Stimulated activated CD4-positive, alpha-beta T cell treated with anti-CD3 and anti-CD28 coated beads, Interleukin-1b, Interleukin-23, amount 100 ng/mL, for 4 hours (primary cell): ENCODE data around the gene HSPB7.
A peak's percentile ranks its signal among the peaks of the same experiment; 100 is the strongest.
"Not testable (repeated sequence)": the region's sequence is repeated elsewhere in the genome, so short reads cannot be mapped to it uniquely, and the experiment has no call there.

Experiments used
- DNase-seq, 2 donors: peaks; one replicate each; pipeline ENCODE4 v3.0.0-alpha.2; 2020; ENCODE audit warnings: low read depth in 2 of 2

HSPB7 gene

DNA sequence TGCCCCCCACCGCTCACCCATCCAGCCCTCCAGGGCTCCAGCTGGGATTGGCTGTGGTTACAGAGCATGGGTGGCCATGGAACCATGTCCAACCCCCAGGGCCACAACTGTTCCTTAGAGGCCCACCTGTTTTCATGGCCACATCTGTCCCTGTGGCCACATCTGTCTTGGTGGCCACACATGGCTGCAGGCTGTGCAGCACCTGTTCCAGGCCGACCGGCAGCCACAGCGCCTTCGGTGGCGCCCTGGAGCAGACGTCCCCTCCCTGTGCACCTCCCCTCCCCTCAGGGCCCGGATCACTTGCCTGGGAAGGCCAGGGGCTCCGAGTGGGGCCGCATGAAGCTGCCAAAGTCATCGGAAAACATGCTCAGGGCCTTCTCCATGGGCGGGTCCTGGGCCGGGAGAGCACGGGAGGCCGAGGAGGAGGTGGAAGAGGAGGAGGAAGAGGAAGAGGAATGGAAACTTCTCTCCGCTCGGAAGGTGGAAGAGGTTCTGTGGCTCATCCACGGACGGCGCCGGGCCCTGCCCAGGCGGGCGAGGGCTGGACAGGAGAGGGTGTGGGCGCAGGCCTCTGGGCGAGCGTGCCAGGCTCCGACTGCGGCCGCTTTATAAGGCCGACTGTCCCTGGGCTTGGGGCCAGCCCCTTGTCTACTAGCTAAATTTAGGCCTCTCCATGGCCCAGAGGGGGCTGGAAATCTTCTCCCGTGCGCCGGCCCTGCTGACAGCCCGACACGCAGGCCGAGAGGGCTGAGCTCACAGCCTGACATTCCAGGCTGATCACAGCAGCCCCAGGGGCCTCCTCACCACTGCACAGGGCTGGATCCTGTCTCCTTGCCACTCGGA lies at the start of gene HSPB7:
Gene HSPB7, minus strand, starts transcription at position 583 of the 843 bp plus-strand sequence. Its CDS starts 80 bp downstream, at position 503.
- DNase-seq = no peak

DNA sequence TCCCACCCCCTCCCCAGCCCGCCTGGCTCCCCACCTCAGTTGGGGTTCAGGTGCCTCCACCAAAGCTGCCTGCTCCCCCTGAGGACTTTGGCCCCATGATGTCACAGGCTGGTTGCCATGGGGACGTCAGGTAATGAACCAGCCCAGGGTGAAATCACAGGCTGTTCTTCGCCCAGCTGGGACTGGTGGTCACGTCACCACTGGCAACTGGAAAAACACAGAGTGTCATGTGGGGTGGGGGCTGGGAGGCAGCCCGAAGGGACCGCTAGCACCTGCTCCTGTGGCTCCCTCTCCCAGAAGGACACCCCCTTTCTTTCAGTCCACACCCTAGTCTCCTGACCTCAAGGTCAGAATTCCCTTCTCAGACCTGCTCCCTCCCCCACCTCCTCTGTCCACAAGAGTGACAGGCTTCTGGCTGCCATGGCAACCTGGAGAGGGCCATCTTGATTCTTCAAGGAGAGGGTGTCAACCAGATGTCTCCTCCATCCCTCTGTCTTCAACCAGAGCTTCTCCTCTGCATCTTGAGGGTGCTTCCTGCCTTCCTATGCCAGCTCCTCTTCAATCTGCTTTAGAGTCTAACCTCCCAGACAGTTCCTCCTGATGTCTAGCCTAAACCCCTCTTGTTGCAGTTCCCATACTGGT lies 49.4 kb upstream of the HSPB7 start:
- no peak for DNase-seq

DNA sequence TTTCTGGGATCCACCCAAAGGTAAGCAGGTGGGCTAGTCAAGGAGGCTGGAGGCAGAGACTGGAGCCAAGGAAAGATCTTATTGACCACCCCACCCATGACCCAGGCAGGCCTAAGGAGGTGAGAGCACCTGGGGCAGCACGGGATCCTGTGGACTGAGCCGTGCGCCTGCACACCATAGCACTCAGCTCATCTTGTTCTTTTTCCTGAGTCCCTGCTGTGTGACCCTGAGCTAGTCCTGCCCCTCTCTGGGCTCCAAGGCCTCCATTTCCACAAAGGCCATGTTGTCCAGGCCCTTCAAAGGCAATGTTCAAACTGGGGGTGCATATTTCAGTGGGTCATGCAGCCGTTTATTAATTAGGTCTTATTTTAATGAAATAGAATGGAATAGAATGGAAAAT lies 48.4 kb upstream of the HSPB7 start:
- DNase-seq = no peak

DNA sequence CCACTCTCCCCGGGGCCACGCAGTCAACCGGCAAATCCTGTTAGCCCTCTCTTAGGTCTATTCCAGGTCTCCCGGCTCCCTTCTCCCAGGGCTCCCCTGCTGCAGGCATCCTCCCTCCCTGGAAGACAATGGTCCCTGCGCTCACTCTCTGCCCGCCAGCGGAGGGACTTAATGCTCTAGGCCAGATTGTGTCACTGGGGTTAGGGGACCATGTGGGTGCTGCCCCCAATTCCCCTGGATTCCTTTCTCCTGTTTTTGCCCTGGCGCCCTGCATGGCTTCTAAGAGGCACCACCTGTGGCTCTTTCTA lies 47.4 kb upstream of the HSPB7 start:
- DNase-seq = no peak

DNA sequence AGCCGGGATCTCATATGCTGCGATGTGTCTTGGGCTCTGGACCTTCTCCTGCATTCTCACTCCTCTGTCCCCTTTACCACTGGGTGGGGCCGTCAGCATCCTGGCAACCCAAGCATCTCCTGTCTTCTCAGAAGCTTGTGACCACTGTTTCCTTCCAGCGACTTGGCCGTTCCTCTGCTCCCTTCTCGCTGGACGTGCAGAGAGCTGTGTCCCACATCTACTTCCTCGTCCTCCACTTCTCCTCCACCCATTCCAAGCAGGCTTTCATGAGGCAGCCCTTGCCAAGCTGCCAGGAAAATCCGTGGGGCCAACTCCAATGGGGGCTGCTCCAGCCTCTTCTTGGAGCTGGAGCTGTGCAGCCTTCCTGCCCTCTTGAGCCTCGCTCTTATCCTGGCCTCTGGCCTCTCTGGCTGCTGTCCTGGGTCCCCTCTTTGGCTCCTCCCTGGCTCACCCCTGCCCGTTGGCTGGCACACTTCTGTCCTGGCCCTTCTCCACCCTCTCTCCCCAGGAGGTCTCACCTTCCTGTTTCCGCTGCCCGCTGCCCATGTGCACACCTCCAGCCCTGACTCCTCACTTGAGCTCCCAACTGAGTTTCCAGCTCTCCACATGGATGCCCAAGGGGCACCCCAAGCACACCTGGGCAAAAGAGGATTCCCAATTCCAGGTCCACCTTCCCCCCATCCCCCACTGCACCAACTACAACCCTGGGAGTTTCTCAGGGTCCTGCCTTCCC lies 46.9 kb upstream of the HSPB7 start:
- DNase-seq = no peak

DNA sequence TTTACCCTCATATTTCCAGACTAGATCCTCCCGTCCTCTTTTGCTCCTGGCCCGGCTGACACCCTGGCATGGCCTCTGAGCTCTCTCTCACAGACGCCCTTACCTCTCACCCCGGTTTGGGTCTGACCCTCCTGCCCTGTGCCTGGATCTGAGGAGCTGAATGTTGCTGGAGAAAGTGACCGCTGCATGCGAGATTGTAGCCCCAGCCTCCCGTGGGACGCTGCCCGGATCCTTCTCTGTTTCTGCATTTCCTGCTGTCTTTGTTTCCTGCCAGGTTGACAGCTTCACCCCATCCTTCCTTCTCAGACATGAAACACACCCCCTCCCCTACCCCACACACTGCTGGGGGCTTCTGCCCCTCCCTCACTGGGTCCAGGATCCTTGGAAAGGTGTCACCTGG lies 46.1 kb upstream of the HSPB7 start:
- DNase-seq = no peak

DNA sequence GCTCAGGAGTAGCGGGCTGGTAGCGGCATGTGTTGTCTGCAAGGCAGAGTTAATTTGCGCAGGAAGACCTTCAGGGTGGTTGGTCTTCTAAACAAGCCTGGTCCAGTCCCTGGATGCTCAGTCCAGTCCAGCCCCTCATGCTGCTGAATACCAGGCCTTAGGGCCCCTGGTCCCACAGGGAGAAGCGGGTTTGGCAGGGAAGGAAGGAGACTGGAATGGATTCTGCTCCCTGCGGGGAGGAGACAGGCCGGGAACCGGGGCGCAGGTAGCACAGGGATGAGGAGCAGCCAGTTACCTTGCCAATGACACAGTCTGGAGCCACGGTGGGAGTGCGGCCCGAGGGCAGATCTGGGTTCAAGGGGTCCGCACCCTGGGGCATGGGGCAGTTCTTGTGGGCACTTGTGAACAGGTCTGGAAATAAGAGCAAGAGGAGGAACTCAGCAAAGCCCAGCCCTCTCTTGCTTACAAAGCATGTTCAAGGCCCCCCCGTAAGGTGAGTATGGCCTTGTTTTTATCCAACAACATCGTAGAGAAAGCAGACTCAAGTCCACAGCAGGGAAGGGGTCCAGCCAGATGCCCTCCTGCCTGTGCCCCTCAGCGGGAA lies 45.5 kb upstream of the HSPB7 start:
- DNase-seq = no peak

DNA sequence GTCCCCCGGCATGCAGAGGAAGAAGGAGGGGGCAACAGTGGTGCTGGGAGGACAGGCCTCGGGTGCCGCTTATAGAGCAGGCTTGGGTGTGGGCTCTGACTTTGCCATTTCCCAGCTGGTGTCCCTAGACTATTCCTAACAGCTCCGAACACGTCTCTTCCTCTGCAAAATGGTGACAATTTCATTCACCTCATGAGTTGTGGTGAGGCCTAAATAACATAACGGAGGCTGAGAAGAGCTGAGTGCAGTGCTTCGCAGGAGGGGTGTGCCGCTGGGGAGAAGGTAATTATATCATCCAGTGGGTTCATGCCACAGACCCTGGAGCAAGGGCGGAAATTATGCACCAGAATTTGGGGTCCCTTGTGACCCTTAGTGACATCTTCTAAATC lies 44.8 kb upstream of the HSPB7 start:
- DNase-seq = not testable (repeated sequence)

DNA sequence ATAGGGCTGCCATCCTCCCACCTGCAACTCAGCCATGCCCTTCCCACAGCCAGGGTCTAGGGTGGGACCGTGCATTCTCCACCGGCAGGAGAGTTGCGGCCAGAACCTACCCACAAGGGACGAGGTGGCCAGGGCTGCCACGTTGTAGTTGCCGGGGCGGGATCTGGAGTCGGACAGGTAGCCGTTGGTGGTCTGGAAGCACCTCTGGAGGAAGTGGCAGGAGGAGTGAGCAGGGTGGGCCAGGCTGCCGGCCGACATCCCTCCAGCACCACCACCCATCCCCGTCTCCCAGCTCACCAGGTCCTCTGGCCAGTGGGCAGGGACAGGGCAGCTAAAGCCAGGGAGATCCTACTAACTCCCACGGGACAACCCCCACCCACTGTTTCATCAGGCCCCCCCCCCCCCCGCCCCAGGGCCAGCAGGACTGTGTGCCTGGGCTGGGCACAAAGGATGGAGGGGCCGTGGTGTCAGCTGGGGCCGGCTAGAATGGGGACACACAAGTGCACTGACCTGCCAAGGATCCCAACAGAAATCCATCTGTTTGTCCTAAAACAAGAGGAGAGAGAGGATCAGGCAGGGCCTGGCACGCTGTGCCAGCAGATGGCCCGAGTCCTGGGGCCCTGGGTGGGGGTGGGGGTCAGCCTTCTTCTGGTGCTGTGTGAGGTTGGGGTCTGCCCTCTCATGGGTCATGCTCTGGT lies 44.3 kb upstream of the HSPB7 start:
- DNase-seq = not testable (repeated sequence)

DNA sequence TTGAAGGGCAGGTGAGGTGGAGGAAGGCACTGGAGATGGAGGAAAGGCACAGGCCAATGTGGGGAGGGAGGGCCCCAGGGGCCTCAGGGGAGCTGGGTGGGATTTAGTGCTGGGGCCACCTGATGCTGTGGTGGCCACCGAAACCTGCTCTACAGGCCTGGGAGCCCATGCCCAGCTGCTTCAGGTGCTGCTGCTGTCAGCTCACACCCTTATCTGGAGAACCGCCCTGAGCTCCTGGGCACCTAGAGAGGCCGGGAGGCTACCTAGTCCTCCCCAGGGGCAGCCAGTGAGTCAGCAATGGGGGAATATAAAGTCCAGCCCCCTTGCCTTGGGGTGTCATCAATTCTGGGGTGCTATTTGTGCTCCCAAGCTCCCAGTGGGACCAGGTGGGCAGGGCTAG lies 43.4 kb upstream of the HSPB7 start:
- DNase-seq = no peak

DNA sequence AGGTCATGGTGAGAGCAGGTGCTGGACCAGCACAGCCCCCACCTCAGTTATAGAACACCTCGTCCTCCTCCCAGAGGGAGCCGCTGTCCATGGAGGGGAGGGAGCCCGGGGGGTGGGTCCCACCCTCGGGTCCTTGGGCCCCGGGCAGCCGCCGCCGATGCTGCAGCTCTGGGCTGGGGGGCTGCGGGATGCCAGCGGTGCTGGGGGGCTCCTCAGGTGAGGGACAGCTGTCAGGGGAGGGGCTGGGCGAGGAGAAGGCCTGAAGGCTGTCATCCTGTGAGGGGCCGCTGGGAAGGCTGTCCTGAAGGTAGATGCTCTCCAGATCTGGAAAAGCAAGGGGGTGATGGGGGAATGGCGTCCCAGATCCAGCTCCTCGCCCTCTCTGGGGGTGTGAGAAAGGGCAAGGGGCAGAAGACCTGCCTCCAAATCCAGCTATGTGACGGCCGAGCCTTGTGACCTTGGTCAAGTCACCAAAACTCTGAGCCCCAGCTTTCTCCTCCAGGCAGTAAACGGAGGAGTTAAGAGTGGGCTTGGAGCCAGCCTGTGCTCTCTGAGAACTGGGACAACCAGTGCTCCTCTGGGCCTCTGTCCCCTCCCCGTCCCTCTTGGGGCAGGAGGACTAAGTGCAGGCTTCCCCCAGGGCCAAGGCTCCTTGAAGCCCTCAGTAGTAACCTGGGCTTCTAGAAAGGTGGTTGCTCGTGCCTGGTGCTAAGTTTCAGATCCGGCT lies 40.7 kb upstream of the HSPB7 start:
- not testable (repeated sequence) for DNase-seq

DNA sequence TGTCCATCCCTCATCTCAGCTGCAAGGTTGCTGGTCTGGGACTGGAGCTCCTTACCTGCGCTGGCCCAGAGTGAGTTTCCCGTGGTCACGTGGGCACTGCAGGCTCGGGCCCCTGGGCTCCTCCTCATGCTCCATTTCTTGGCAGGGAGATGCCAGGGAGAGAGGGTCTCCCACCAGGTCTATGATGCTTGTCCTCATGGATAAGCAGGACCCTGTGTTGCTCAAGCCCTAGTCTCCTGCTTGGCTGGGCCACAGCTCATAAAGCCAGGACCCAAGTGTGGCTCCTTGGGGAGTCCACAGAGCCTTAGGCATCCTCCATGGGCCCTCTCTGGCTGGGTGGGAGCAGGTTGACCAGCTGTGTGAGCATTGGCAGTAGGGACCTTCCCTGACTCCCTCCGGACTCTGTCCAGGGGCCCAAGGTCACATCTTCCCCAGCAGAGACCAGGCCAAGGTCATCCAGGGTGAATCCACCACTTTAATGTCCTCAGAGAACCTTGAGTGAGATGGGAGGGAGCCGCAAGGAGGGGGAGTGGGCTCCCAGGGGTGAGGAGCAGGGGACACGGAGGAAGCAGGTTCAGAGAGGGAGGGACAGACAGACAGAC lies 39.6 kb upstream of the HSPB7 start:
- DNase-seq = not testable (repeated sequence)

DNA sequence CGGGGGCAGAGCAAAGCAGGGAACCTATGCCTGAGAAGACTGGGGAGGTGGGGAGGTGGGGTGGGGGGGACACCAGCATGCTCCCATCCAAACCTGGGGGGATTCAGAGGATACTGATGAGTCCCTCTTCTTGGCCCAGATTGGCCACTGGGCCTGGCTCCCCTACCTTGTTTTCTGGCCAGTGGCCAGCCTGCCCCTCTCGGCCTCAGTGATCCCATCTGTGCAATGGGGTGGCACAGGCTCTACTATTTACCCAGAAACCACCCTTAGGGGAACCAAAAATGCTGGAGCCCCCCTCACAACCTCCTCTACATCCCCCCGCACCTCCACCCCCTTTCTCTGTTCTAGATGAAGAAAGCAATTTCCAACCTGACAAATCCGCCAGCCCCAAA lies 38.7 kb upstream of the HSPB7 start:
- DNase-seq = not testable (repeated sequence)

DNA sequence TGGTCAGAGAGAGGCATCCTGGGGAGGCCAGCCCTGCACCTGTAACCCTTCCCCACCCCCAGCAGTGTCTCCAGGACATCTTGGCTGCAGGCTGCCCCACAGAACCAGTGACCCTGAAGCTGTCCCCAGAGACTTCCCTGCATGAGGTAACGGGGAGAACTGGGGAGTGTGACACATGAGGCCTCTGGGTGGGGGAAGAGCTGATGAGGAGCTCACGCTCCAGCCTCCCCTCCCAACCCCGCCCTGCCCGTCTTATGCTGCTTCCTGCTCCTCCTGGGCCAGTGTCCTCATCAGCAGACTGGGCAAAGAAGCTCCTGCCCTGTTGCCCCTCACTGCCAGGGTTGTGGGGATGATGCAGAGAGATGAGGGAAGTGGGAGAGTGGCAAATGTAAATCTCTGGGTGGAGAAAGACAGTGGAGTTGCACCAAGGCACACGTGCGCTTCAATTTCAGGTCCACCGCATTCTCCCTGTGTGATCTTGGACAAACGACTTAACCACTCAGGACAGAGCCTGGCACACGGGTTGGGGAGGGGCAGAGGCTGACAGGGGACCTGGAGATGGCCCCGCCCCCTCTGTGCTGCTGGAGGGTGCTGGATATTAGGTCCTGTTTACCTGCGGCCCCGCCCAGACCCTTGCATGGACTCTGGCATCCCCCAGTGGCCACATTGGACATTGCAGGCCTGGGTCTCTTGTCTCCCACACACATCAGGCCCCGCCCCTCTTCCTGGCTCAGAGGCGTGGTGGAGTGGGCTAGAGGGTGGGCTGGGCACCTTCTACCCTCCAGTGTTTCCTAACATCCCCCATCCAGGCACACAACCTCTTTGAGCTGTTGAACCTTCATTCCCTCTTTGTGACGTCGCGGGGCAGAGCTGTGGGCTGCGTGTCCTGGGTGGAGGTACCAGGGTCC lies 38.0 kb upstream of the HSPB7 start:
- DNase-seq = peak; percentile 82 to 87

DNA sequence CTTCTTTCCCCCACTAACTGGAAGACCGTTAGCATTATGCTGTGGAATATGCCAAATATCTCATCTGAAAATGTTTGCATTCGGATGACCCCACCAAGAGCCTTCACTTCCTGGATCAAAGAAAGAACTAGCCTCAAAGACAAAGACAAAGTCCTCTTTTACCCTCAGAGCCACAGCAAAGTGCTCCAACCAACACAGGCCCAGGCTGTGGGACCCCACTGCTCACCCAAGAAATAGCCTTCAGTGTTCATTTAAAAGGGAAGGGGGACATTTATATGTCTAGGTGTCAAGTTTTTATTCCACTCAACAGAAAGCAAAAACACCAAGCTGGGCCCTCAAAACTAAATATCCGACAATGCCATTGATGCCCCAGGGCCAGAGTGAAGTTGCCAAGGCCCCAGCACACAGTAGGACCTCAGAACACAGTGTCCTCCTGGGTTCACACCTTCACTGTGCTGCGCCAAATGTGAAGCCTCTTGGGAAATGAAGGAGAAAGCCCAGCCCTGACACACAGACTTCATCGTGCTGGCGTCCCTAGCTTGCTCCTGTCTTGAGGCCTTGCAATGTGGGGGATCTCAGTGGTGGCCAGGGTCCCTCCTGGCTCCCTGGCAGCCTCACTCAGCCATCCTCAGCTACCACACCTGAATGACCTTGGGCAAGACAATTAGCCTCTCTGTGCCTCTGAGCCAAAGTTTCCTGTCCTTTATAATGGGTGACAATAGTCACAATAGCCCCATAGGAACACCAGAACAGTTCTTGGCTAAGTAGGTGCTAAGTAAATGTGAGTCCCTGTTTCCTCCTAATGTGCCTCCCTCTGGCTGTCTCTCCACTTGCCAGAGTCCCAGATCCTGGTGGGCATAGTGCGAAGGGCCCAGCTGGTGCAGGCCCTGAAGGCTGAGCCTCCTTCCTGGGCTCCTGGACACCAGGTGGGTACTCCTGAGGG lies 37.0 kb upstream of the HSPB7 start:
- DNase-seq = no peak

DNA sequence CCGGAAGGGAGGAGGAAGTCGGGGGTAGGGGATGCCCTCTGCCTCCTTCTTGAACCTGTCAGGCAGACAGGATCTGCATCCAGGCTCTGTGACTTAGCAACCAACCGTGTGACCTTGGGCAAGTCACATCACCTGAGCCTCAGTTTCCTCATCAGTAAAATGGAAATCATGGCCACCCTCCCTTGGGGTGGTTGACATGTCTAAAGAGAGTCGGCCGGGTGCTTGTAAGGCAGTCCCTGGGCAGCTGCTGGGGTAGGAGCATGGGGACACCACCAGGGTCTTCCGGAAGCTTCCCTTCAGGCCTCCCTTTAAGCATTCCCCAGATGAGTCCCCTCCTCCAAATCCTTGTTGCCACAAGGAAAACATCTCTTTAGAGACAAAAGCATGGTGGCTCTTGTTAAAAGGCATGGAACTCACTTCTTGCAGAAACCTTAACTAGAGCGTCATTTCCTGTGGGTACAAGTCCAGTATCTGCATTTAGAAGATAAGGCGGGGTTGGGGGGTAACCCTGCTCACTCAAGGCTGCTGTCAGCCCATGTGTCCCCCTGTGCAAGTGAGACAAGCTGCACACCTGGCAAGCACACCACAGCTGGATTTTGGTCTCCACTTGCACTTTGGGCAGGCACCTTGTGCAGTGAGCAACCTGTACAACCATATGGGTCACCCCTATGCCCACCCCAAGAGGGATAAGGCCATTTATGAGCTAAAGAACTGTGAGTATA lies 36.1 kb upstream of the HSPB7 start:
- no peak for DNase-seq

DNA sequence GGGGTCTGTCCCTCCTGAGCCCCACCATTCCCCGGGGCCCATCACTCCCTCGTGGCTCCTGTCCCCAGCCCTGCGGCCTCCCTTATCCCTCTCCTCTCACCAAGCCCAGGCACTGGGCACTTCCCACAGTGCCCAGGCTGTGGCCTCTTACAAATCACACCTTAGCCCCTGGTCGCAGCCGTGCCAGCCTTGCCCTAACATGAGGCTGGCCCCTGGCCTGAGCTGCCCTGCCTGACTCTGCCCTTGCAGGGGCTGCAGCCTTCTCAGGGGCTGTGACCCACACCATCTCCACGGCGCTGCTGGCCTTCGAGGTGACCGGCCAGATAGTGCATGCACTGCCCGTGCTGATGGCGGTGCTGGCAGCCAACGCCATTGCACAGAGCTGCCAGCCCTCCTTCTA lies 34.1 kb upstream of the HSPB7 start:
- not testable (repeated sequence) for DNase-seq

DNA sequence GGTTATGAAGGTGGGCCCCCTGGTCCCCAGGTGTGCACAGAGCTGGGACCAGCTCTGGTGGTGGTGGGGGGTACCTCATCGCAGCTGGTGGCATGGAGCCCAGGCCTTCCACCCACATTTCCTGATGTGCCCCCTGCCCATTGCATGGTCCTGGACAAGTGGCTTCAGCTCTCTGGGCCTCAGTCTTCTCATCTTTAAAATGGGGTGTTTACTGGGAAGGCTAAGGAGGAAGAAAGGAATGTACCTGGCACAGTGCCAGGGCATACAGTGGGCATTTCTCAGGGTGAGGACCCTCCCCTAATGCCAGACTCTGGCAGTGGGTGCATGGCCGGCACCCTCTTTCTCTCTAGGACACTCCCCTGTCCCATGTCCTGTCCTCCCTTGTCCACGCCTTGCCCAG lies 33.2 kb upstream of the HSPB7 start:
- DNase-seq = no peak
